SU-DHL-6 (cell line): ENCODE results near the gene PRRX1.

Source experiments
- CTCF ChIP-seq: fragments of 200-600 bp; sonication (generic); IDR thresholded peaks from one replicate; pipeline ENCODE4 v1.5.1; 2017; ENCODE audit warnings: antibody characterized with exemption, mild to moderate bottlenecking, low read length, moderate library complexity; ENCODE audit not compliant: insufficient read depth, poor library complexity, severe bottlenecking
- EZH2phosphoT487 ChIP-seq: fragments of 200-600 bp; sonication (generic), shearing (Covaris generic); conservative IDR thresholded peaks from 2 replicates; pipeline ENCODE4 v1.6.1; 2018; ENCODE audit warnings: mild to moderate bottlenecking, antibody characterized with exemption, low read length, moderate library complexity, mixed read lengths

- TF ChIP-seq CTCF (no peak), EZH2phosphoT487 (no peak)
These were observed 65.5 kb downstream of the PRRX1 start for GRCh38 chr1:170729225-170730002.
